Vagina (tissue), 2 donors: Measurements from ENCODE around the gene WDR72.

Experiments
- CTCF ChIP-seq, 3 experiments: fragments of 450-650 bp in 2 of 3; fragments of 200-600 bp in 1 of 3; sonication (generic) in 1 of 3; IDR thresholded peaks; one replicate each; pipeline ENCODE4 v1.5.1; 2017 to 2019; ENCODE audit warnings: antibody characterized with exemption in 3 of 3, mild to moderate bottlenecking in 2 of 3, moderate library complexity in 2 of 3
- POLR2AphosphoS5 ChIP-seq, 2 donors: sonication (generic); formaldehyde crosslinking; IDR thresholded peaks; one replicate each; pipeline ENCODE4 v1.9.0; 2017; ENCODE audit warnings: antibody characterized with exemption in 2 of 2, mild to moderate bottlenecking in 2 of 2, low read depth in 1 of 2; ENCODE audit not compliant: insufficient read depth in 1 of 2

DNA sequence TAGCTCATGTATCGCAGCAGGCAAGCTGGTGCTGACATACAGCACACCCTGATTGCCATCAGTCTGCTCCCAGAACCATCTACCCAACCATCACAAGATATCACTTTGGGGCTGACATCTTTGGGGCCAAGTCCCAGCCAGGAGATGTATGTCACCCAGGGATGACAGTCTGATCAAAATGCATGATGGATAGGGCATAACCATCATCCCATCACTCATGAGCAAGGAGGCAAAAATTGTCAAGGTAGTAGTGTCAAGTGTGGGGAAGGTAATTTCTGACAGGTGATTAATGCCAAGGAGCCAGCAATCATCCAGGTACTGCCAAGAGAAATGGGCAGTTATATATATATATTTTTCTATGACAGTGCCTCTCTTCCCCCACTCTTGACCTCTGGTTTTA lies 277.4 kb downstream of the WDR72 start:
- TF ChIP-seq CTCF (IDR thresholded peaks at IDR 0.05), result no peak
- TF ChIP-seq POLR2AphosphoS5 (IDR thresholded peaks at IDR 0.05; ENCODE audit: insufficient read depth in 1 of 2, low read depth in 1 of 2), result no peak
